RPMI8226 (cell line): ENCODE measurements around the gene LRIT3.
"Not testable (repeated sequence)": the region's sequence is repeated elsewhere in the genome, so short reads cannot be mapped to it uniquely, and the experiment has no call there.

Experiments used
- DNase-seq: peaks from one replicate; pipeline ENCODE4 v3.0.0-alpha.2; 2015

LRIT3 gene

DNA sequence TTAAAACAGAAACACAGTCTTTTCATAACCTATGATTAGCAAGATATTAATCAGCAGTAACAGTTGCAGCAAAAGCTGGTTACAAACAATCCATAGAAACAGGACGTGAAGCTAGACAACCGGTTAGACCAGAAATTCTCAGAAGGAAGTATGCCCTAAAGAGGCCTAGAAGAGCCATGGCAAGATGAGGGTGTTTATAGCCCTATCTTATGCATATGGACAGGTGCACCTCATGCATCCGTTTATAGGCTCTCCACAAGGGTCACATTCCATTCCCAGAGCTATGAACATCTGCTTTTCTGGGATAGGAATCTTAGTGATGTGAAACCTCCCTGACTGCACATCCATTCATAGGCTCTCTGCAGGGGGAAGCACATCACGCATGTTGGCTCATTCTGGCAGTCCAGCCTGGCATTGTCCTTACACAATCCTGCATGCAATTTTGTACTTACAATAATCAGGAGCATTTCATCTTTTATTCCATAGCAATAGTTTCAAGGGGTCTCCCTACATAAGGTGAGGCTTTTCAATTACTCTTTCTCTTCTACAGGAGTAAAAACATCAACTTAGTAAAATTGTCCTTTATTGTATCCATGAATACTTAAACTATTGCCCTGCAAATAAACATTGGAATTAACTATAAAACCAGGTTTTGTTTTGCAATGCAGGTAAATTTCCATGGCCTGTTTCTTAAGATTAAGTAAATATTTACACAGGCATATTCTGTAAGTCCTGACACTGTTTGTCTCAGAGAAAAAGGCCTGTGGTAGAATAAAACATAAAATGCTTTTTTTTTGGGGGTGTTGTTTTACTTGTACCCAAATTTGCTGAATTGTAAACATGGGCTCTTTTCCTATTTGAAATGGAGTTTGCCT is 11.8 kb downstream of the LRIT3 start:
- not testable (repeated sequence) for DNase-seq

DNA sequence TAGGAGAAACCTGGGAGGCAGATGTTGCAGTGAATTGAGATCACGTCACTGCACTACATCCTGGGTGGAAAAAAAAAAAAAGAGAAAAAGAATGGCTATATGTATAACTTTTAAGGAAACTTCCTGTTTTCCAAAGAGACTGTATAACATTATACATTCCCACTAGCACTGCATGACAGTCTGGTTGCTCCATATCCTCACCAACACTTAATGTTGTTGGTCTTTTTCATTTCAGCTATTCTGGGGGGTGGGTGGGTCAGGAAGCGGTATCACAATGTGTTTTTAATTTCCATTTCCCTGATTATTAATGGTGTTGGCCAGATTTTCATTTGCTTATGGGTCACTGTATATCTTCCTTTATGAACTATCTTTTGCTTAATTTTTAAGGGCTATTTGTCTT is 13.4 kb downstream of the LRIT3 start:
- DNase-seq = no peak

DNA sequence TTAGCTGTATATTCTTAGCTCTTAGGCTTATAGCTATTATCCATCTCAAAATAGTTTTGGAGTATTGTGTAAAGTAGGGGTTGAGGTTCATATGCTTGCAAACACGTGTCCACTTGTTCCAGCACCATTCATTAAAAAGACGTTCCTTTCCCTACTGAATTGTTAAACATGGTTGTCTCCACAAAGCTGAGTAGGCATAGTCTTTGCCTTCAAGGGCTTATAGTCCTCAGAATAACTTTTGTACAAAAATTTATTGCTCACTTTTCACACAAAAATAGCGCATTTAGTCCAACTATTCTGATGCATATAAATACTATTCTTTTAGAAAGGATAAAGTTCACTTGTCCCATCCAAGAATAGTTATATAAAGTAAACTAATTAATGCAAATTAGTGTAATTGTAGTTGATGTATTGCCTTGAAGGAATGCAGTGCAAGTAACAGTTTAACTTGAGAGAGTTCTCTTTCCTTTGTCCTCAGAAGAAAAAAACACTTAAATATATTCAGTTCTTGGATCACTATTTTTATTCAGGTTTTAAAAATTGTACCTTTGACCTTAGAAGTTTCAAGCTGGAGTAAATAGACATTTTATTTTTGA is 14.1 kb downstream of the LRIT3 start:
- no peak for DNase-seq

DNA sequence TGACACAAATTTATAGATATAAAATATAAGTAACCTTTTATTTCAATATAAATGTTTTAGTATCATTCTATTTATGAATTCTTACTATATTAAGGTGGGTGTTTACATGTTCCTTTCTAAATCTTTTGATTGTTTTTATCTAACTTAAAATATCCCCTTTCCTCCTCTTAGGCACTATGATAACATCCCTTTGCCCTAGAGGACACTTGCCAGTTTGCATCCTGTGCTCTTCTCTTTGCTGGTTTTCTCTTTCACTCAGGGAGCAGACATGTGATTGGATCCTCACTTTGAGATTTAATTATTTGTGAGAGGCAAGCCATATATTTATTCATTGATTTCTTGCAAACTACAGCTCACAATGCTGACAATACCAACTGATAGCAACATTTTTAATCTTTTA is 16.2 kb downstream of the LRIT3 start:
- DNase-seq = no peak

DNA sequence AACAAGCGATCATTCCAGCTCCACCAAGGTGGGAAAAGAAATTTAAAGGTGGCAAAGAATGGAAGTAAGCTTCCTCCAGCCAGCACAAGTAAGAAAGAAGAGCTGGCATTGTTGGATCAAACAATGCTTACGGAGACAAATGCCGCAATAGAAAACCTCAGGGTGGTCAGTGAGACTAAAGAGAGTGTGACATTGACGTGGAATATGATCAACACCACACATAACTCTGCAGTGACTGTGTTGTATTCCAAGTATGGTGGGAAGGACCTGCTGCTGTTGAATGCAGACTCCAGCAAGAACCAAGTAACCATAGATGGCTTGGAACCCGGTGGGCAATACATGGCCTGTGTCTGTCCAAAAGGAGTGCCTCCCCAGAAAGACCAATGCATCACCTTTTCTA is 22.2 kb downstream of the LRIT3 start:
- no peak for DNase-seq

DNA sequence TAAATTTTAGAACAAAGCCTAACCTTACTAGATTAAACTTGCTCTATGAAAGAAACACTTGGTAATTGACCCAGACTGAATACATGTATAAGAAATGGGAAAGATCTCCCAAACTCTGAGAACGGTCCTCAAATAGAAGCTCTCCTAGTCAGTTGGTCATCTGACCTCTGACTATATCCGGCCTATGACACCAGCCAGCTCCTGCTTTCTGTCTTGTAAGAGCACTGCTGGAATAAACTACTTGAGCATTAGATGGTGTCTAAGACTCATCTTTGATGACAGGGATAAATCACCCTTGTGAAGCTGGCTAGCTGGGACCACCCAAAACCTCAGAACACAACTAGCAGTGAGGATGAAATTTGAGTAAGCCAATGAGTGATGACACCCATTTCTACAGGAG is 24.2 kb downstream of the LRIT3 start:
- no peak for DNase-seq

DNA sequence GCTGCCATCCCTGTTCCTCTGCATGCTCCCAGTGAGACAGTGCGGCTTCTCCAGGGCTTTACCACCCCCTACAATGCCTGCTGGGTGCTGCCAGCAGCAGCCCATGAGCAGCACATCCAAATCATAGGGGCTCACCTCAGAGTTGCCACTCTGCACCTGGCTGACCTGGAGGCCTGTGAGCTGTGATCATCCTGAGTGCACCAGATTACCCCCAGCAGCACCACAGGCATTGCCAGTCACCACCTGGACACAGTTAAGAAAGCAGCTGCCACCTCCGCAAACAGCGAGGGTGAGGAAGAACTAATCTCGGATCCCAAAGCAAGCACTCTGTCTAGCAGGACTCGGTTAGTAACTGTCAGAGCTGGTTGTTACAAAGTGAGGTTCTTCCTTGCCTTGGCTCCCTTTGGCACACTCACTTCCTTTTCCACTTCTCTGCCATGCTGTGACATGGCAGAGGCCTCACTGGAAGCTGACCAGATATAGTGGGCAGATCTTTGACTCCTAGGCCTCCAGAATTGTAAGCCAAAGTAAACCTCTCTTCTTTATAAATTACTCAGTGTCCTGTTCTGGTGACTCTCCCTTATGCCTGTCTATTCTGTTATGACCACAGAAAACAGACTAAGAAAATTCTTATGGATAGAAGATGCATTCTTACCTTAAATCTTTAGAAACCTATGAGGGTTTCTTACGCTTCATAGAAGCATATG is 25.2 kb downstream of the LRIT3 start:
- no peak for DNase-seq

DNA sequence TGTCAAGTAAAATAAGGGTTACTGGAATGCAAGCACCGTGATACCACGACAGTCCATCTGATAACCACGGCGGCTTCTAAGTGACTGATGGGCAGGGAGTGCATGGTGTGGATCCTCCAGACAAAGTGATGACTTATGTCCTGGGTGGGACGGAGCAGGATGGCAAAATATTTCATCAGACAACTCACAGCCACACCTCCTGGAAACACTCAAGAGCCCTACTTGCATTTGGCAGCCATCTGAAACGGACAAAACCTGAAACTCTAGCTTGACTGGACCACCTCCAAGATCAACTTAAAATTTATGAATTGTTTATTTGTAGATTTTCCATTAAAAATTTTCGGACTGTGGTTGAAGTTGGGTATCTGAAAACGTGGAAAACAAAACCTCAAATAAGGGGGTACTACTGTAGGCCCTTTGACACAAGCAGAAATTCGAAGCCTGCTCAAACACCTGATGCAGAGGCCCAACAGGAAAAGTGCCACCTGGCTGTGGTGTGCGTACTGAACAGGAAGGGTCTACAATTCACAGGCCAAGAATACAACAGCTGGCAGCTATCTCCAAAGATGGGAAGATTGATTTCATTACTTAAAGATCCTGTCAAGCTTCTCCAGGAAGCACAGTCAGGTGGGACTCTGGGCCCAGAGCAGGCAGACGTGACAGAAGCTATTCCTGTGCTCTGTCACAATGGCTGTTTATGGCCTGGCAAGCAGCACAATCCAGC is 26.0 kb downstream of the LRIT3 start:
- DNase-seq = no peak

DNA sequence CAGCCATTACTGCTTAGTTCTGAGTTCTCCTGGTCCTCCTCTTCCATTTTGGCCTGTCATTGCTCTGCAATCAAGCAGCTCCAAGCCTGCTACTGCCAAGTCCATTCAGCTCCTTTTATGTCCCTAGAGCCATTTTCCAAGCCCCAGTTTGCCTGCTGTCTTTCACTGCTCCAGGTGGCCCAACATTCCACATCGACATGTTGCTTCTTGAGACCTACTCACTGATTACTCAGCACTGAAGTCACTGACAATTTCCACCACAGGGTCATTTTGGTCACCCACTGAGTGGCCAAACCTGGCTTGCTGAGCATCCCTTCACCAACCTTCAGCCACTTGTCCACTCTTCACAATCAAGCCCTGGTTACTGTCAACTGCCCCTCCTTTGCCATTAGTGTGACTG is 27.2 kb downstream of the LRIT3 start:
- no peak for DNase-seq

DNA sequence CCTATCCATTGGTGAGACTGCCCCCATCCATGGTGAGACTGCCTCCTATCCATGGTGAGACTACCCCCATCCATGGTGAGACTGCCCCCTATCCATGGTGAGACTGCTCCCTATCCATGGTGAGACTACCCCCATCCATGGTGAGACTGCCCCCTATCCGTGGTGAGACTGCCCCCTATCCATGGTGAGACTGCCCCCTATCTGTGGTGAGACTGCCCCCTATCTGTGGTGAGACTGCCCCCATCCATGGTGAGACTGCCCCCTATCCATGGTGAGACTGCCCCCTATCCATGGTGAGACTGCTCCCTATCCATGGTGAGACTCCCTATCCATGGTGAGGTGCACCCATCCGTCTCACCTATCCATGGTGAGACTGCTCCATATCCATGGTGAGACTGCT is 27.6 kb downstream of the LRIT3 start:
- not testable (repeated sequence) for DNase-seq

DNA sequence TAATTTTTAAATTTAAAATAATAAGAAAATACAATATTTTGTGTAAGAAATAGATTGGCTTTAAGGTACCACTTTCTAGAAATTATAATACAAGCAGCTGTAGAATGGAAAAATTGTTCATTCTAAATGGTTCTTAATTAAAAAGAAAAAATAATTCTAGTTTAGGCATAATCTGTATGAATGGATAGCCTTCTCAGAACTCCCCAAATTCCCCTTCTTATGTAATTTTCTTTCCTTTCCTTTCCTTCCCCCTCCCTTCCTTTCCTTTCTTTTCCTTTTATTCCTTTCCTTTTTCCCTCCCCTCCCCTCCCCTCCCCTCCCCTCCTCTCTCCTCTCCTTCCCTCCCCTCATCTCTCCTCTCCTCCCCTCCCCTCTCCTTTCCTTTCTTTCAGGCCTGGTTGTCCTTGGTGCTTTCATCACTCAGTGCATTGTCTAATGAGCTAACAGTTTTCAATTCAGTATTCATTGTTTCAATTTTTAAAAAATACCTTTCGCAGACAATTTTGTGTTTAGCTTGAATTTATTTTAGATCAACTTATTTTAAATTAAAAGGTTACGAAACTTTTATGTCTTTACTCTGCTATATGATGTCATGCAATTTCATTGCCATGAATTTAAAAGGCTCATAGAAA is 28.8 kb downstream of the LRIT3 start:
- DNase-seq = no peak

DNA sequence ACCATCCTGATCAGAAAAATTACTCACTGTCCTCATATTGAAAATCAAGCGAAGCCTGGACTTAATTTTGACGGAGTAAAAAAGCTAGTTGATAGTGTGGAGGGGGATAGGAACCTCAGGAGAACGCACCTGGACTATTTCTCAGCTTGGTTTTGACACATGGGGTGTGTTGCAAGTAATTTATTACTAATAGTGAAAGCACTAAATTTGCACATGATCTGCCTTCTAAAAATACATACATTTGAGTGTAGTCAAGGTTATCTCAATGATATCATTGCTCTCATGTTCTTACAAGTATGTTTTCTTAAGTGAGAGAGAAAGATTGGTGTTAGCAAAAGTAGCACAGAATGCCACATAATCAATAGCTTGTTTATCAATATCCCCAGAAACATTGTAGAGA is 29.5 kb downstream of the LRIT3 start:
- no peak for DNase-seq

DNA sequence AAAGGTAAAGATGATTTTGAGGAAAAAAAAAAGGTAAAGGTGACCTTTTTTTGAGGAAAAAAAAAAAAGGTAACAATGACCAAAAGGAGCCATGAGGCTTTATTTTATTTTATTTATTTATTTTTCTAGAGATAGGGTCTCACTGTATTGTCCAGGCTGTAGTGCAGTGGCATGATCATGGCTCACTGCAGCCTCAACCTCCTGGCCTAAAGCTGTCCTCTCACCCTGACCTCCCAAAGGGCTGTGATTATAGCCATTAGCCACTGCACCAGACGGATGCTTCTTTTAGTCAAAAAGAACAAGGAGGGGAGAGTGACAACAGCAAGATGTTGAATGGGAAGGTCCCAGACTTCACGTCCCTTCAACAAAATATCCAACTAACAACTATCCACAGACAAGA is 30.4 kb downstream of the LRIT3 start:
- DNase-seq = no peak

DNA sequence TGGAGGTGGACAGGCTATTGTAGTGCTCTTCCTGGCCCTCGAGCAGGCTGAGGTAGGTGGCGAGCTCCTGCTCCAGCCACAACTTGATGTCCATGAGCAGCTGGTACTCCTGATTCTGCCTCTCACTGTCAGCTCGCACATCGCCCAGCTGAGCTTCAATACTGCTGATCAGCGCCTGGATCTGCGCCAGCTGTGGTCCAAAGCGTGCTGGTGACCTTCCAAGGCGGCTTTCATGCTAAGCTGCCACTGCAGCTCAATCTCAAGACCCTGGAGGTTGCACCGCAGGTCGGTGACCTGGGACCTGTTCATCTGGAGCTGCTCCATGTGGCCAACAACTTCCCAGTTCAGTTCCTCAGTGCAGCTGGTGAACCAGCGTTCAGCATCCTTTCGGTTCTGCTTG is 31.2 kb downstream of the LRIT3 start:
- peak; percentile 50 for DNase-seq

DNA sequence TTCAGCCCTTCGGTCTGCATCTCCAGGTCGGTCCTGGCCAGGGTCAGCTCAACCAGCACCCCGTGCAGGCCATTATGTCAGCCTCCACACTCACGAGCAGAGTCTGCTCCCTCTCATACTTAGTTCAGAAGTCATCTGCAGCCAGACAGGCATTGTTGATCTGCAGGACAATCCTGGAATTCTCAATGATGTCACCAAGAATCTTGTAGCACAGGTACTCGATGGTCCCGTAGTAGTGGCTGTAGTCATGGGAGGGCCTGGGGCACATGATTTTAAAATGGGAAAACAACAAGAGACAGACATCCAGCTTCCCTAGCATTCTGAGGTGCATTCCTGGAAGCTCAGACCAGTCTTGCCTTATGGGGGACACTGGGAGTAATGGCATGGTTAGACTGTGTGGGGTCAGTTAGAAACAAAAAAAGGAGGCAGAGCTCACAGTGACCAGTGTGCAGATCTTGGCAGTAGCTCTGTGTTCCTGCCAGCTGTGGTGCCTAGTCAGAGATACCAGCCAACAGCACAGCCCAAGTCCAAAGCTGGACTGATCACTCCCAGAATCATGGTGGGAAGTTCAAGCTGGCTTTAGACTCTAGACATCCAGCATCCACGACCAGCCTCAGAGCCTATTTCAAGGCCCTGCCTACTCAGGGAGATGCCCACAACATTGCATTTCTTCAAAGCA is 31.9 kb downstream of the LRIT3 start:
- DNase-seq = no peak

DNA sequence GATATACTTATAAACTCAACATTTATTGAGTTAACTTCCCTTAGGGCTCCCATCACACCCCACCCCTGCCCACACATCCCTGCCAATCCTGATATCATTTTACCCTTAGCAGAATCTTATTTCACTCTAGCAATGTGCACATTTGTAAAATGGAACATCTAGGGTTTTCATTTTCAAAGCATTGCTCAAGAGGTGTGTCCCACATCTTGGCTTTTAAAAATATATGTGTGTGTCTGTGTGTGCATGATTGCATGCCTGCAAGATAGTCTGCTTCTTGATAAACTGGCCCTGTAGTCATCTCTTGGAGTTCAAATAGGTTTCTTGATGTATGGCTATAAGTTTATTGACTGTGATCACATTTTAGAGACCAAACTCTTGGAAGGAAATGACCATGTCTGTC is 38.4 kb downstream of the LRIT3 start:
- DNase-seq = no peak

DNA sequence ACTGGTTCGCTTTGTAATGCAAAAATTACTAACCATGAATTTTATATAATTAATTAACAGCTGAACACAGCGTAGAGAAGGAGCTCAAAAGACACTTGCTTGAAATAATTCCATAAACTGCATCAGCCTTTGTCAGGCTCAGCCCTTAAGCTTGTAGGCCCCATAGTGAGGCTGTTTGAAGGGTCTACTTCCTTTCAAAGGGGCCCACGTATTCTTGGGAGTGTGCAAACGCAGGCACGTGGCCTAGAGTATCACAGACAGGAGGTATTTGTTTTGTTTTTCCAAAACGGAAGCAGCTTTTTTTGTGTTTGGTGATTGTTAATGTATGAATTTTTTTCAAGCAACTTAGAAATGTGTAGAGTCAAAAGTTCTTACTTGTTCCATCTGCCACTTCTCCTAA is 39.2 kb downstream of the LRIT3 start:
- DNase-seq = no peak

DNA sequence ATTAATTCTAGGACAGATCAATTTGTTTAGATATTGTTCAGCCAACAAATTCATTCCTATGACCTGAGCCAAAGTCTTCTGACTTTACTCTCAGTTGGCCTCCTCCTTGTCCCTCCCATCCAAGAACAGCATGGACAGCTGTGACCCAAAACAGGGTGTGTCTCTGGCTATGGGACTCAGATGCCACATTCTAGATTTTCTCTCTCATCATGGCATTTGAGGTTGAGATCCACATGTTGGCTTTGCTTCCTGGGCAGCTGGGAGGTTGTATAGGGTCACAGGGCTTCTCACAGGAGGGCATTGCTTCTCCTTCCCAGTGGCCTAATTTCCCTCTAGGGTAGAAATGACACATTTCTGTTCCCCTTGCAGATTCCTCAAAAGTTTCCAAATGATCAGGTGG is 42.2 kb downstream of the LRIT3 start:
- DNase-seq = no peak

DNA sequence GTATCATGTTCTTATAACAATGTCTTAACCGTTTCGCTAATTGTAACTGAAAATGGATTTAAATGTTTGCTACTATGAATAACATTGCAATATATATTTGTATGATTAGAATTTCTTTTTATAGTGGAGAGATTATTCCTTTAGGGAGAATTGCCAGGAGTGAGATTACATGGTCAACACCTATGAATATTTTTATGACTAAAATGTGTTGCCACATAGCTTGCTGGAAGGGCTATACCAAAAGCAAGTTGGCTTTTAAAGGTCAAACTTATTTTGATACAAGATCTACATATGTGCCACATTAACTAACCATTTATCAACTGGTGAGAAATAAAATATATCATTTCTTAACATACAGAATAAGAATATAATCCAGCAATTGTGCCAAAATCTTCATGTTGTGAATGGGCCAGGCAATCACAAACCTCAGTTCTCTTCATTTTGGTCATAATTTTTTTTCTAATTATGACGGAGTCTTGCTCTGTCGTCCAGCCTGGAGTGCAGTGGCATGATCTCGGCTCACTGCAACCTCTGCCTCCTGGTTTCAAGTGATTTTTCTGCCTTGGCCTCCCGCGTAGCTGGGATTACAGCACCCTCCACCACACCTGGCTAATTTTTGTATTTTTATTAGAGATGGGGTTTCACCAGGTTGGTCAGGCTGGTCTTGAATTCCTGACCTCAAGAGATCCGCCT is 54.8 kb downstream of the LRIT3 start:
- DNase-seq = no peak

DNA sequence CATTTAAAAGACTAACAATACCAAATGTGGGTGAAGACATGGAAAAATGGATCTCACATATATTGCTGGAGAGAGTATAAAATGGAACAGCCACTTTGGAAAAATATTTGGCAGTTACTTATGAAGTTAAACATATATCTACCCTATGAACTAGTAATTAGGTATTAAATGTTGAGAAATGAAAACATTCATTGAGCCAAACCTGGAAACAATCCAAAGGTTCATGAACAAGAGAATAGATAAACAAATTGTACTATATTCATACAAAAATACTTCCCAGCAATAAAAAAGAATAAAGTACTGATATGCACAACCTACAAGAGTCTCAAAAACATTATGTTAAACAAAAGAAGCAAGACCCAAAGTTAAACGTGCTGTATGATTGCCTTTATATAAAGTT is 60.8 kb downstream of the LRIT3 start:
- DNase-seq = no peak

DNA sequence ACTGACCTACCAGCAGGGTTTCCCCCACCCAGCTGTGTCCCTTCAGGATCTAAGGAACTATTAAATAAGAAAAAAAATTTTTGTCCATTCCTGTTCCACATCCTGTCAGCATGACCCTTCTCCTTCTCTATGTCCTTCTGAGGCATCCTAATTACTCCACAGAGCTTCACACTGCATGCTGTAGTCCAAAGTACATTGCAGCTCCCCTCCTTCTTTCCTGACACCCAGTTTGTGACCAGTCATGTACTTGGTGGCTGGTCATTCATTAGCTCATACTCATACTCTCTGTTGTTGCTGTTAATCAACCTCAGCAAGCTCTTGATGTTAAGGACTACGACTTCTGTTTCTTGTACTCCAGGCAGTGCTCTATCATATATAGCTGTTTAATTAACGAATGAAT is 62.3 kb downstream of the LRIT3 start:
- no peak for DNase-seq
